Activated CD4-positive, alpha-beta memory T cell treated with anti-CD3 and anti-CD28 coated beads for 36 hours (primary cell): Measurements from ENCODE around the gene AOC1. TPM values are rescaled to one million over a fixed set of nuclear protein-coding genes. Genes with fewer than 3 reads are reported as not detected.

Source experiments
- CTCF ChIA-PET: fragments of 350-600 bp; sonication (Branson Sonifier 250); formaldehyde crosslinking; loops from one replicate; lab custom pipeline; 2021; ENCODE audit warnings: antibody characterized with exemption, inconsistent platforms; lab: Charles Lee
- POLR2A ChIA-PET: fragments of 350-600 bp; sonication (Branson Sonifier 250); formaldehyde crosslinking; loops from one replicate; lab custom pipeline; 2021; ENCODE audit warnings: antibody characterized with exemption; lab: Charles Lee
- DNase-seq: peaks from one replicate; pipeline ENCODE4 v3.0.0-alpha.2; 2020
- H3K27ac Mint-ChIP-seq: one replicate; pipeline ENCODE4 v1.8.0; 2021; ENCODE audit warnings: mixed read lengths
- H3K27me3 Mint-ChIP-seq: one replicate; pipeline ENCODE4 v1.8.0; 2021; ENCODE audit warnings: mixed read lengths
- H3K36me3 Mint-ChIP-seq: one replicate; pipeline ENCODE4 v1.8.0; 2021; ENCODE audit warnings: mixed read lengths
- H3K4me1 Mint-ChIP-seq: one replicate; pipeline ENCODE4 v1.8.0; 2021; ENCODE audit warnings: low read depth, mixed read lengths
- H3K4me3 Mint-ChIP-seq: one replicate; pipeline ENCODE4 v1.8.0; 2021; ENCODE audit warnings: mild to moderate bottlenecking, mixed read lengths
- H3K9me3 Mint-ChIP-seq: one replicate; pipeline ENCODE4 v1.8.0; 2021; ENCODE audit warnings: mixed read lengths
- intact Hi-C: fragments of 100-400 bp; cut with micrococcal nuclease; formaldehyde crosslinking; loops from one replicate; pipeline ENCODE4 v1.15.1; 2023
- total RNA-seq, 2 experiments: library from RNA; stranded (reverse); gene quantifications; one replicate each; pipeline ENCODE4 v1.2.3, GENCODE V29; 2021

Gene AOC1
- total RNA-seq, 2 experiments from 2014 or later: not detected

GRCh38 chr7:150838965-150839650 is 13.2 kb upstream of the AOC1 start:
- Mint-ChIP-seq H3K27me3 (no peaks in the 10 kb centered on the region), H3K4me1 (no peaks in the 10 kb centered on the region), H3K9me3 (no peaks in the 10 kb centered on the region), H3K4me3 (no peak overlapping the region), H3K27ac (no peak overlapping the region), H3K36me3 (no peaks in the 10 kb centered on the region)
- POLR2A ChIA-PET: no interaction called here
- CTCF ChIA-PET: interaction anchor here (0.6 to 1.9 kb wide), 2 partner anchors 37 to 179 kb away, joined by 3 to 4 read pairs; no protein-coding TSS in a partner anchor
- DNase-seq: no peak
- intact Hi-C loops: no loop called here

DNA sequence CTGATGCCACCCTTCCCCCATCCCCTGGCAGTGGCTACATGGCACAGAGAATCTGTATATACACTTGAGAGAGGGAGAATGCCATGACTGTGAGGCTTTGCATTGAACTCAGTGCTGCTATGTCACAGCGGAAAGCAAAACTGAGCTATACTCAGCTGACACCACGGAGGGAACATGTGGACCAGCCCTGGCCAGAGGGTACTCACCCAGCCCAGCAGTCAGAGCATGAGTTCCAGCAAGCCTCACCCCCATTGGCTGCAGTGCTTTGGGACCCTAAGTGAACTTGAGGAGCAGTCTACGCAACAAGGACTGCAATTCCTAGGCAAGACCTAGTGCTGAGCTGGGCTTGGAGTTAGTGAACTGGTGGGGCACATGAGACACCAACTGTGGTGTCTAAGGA is 10.3 kb upstream of the AOC1 start:
- H3K4me3 Mint-ChIP-seq: no peak overlapping the region
- H3K9me3 Mint-ChIP-seq: no peaks in the 10 kb centered on the region
- no peaks in the 10 kb centered on the region for H3K4me1 Mint-ChIP-seq
- intact Hi-C loops: no loop called here
- no peak overlapping the region for H3K27ac Mint-ChIP-seq
- DNase-seq: no peak
- no peaks in the 10 kb centered on the region for H3K27me3 Mint-ChIP-seq
- H3K36me3 Mint-ChIP-seq: no peaks in the 10 kb centered on the region
- CTCF ChIA-PET: interaction anchor here (1.1 kb wide), 1 partner anchor 10 kb away, joined by 3 read pairs; the partner anchor contains the start of gene AOC1
- POLR2A ChIA-PET: no interaction called here

- intact Hi-C loops: no loop called here
- Mint-ChIP-seq H3K4me3 (no peak overlapping the region), H3K4me1 (no peaks in the 10 kb centered on the region), H3K9me3 (no peaks in the 10 kb centered on the region), H3K27me3 (no peaks in the 10 kb centered on the region), H3K27ac (no peak overlapping the region), H3K36me3 (no peaks in the 10 kb centered on the region)
- ChIA-PET POLR2A (no interaction called here), CTCF (interaction anchor here (0.6 to 1.1 kb wide), 2 partner anchors 9 to 62 kb away, joined by 3 to 4 read pairs; partner anchors contain the start of gene AOC1)
- no peak for DNase-seq
Measured at GRCh38 chr7:150842716-150843115, 9.6 kb upstream of the AOC1 start.

- no peak overlapping the region for H3K27ac Mint-ChIP-seq
- POLR2A ChIA-PET: no interaction called here
- H3K27me3 Mint-ChIP-seq: peaks cover 1% of the 10 kb centered on the region
- H3K4me3 Mint-ChIP-seq: no peak overlapping the region
- DNase-seq: no peak
- no peaks in the 10 kb centered on the region for H3K4me1 Mint-ChIP-seq
- CTCF ChIA-PET: no interaction called here
- no peaks in the 10 kb centered on the region for H3K36me3 Mint-ChIP-seq
- intact Hi-C loops: no loop called here
- H3K9me3 Mint-ChIP-seq: no peaks in the 10 kb centered on the region
Measured at GRCh38 chr7:150845421-150845861, 6.9 kb upstream of the AOC1 start.

DNA sequence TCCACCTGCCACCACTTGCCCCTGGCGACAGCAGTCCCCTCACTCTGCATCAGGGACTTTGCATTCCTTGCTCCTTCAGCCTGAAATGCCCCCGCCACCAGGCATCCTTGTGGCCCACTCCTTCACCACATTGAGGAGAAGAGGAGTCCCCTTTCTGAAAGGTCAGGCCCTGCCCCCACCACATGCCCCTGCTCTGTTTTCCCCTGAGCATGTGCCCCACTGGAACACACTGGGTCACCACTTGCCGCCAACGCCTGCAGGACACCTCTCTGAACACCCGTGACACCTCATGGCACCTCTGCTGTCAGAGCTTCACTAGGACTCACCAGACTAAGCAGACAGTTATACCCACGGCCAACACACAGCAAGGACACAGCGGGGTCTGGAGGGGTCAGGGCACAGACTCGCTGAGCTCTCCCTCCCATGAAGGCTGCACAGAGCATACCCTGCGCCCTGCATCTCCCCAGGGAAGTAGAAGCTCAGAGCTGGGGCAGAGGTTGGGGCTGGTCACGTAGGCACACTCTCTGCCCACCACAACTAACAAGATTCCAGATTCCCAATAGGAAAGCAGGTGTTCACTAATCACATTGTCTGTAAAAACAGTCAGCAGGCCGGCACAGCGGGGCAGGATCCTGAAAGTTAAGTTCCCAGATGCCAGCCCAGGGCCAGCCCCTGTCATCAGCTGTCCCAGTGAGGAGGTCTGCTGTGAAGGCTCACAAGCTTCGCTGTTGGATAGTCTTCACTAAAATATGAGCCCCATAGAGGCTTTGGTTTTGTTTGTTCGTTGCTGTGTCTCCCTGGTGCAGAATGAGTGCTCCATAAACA is 5.8 kb upstream of the AOC1 start:
- Mint-ChIP-seq H3K9me3 (no peaks in the 10 kb centered on the region), H3K36me3 (no peaks in the 10 kb centered on the region), H3K4me1 (no peaks in the 10 kb centered on the region), H3K27me3 (peaks cover 6% of the 10 kb centered on the region), H3K4me3 (no peak overlapping the region), H3K27ac (no peak overlapping the region)
- ChIA-PET CTCF (no interaction called here), POLR2A (no interaction called here)
- no peak for DNase-seq
- intact Hi-C loops: no loop called here

DNA sequence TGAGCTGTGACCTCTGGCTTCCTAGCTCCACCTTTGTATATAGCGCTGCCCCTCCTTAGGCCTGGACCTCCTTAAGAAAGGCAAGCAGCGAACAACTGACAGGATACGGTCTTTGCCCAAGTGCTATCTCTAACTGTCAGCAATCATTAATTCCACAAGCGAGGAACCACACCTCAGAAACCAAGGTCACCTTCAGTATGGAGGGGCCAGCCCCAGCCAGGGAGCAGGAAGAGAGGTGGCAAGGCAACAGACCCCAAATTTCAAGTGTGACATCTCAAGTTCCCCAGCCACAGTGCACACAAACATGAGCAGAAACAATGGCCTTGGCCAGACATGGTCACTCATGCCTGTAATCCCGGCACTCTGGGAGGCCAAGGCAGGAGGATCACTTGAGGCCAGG is 4.8 kb upstream of the AOC1 start:
- Mint-ChIP-seq H3K9me3 (no peaks in the 10 kb centered on the region), H3K4me1 (peaks cover 2% of the 10 kb centered on the region), H3K27me3 (peaks cover 16% of the 10 kb centered on the region), H3K36me3 (no peaks in the 10 kb centered on the region), H3K4me3 (no peak overlapping the region), H3K27ac (no peak overlapping the region)
- CTCF ChIA-PET: no interaction called here
- intact Hi-C loops: no loop called here
- POLR2A ChIA-PET: no interaction called here
- DNase-seq: no peak

DNA sequence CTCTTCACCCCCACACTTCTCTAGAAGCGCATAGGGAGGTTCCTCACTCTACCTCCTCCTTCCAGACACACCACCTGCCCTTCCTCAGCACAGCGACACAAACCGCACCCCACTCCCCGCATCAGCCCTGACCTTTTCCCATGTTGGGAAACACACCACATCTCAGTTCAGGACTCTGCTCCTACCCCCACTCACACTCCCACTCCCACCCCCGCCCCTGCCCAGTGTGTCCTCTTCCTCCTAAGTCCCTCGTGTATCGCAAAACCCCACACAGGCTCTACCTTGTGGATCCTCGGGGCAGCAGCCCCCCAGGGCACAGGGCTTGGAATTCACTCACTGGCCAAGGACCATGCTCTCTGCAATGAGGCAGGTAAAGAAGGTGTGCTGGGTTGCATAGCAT is 4.2 kb upstream of the AOC1 start:
- no peaks in the 10 kb centered on the region for H3K36me3 Mint-ChIP-seq
- no peak overlapping the region for H3K27ac Mint-ChIP-seq
- intact Hi-C loops: no loop called here
- CTCF ChIA-PET: no interaction called here
- POLR2A ChIA-PET: no interaction called here
- no peak for DNase-seq
- no peak overlapping the region for H3K4me3 Mint-ChIP-seq
- no peaks in the 10 kb centered on the region for H3K9me3 Mint-ChIP-seq
- H3K4me1 Mint-ChIP-seq: peaks cover 2% of the 10 kb centered on the region
- peaks cover 19% of the 10 kb centered on the region for H3K27me3 Mint-ChIP-seq

DNA sequence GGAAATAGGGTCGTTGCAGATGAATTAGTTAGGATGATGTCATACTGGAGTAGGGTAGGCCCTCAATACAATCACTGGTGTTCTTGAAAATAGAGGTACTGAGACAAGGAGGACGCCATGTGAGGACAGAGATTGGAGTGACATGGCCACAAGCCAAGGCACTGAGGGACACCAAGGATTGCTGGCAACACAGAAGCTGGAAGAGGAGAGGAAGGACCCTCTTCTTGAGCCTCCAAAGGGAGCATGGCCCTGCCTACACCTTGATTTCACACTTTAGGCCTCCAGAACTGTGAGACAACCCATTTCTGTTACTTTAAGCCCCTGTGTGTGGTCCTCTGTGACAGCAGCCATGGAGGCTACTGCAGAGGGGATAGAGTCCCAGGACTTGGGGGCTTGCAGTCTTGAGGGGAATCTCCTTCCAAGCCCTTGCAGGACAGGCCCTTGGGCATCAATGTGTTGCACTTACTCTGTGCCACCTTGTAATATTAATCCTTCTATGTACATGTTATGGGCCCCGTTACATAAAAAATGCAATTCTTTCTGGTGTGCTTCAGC is 3.7 kb upstream of the AOC1 start:
- ChIA-PET POLR2A (no interaction called here), CTCF (no interaction called here)
- Mint-ChIP-seq H3K4me3 (no peak overlapping the region), H3K36me3 (no peaks in the 10 kb centered on the region), H3K27ac (no peak overlapping the region), H3K9me3 (no peaks in the 10 kb centered on the region), H3K4me1 (peaks cover 2% of the 10 kb centered on the region), H3K27me3 (peaks cover 20% of the 10 kb centered on the region)
- intact Hi-C loops: no loop called here
- no peak for DNase-seq

DNA sequence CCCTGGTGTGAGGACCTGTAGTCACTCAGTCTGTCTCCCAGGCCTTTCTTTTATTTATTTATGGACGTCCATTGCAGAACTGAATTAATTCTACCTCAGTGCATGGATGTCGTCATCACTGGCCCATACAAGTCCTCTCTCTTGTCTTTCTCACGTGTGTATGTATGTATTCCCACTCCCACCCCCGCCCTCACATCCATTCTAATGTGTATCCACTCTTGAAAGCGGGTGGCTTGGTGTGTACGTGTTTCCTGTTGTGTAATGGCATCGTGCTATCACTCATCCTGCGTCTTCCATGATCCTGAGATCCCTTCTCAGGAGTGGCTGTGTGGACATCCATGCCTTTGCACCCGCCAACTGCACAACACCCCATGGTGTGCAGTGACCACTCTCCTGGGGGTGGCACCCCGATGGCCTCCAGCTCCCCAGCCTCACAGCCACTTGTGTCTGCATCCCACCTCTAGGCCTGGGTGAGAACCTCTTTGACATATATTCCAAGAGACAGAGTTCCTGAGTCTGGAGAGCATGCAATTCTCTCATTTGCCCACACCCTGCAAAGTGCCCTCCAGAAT is 3.0 kb upstream of the AOC1 start:
- H3K27me3 Mint-ChIP-seq: peaks cover 23% of the 10 kb centered on the region
- no peak for DNase-seq
- H3K4me1 Mint-ChIP-seq: peaks cover 2% of the 10 kb centered on the region
- H3K9me3 Mint-ChIP-seq: no peaks in the 10 kb centered on the region
- intact Hi-C loops: no loop called here
- no peak overlapping the region for H3K4me3 Mint-ChIP-seq
- ChIA-PET CTCF (no interaction called here), POLR2A (no interaction called here)
- no peaks in the 10 kb centered on the region for H3K36me3 Mint-ChIP-seq
- no peak overlapping the region for H3K27ac Mint-ChIP-seq

- intact Hi-C loops: no loop called here
- Mint-ChIP-seq H3K4me3 (no peak overlapping the region), H3K4me1 (peaks cover 2% of the 10 kb centered on the region), H3K27ac (no peak overlapping the region), H3K27me3 (peaks cover 25% of the 10 kb centered on the region), H3K36me3 (no peaks in the 10 kb centered on the region), H3K9me3 (no peaks in the 10 kb centered on the region)
- ChIA-PET POLR2A (no interaction called here), CTCF (no interaction called here)
- DNase-seq: no peak
Measured at GRCh38 chr7:150850273-150850672, 2.0 kb upstream of the AOC1 start.

GRCh38 chr7:150851492-150852370 is 586 bp upstream of the AOC1 start:
- no peaks in the 10 kb centered on the region for H3K9me3 Mint-ChIP-seq
- H3K4me3 Mint-ChIP-seq: no peak overlapping the region
- H3K4me1 Mint-ChIP-seq: peaks cover 2% of the 10 kb centered on the region
- no peak for DNase-seq
- ChIA-PET CTCF (interaction anchor here (0.7 to 1.2 kb wide), 3 partner anchors 9 to 20 kb away, joined by 3 read pairs; no protein-coding TSS in a partner anchor), POLR2A (no interaction called here)
- intact Hi-C loops: no loop called here
- H3K27me3 Mint-ChIP-seq: peaks cover 25% of the 10 kb centered on the region
- no peaks in the 10 kb centered on the region for H3K36me3 Mint-ChIP-seq
- no peak overlapping the region for H3K27ac Mint-ChIP-seq
